ENCODE results near the gene IPCEF1. TPM values are rescaled to one million over a fixed set of nuclear protein-coding genes. Genes with fewer than 3 reads are reported as not detected.

IPCEF1 gene
- total RNA-seq, 1 experiment from 2014 or later: 0.11 TPM

Other genes with a start within 250 kb of the IPCEF1 start
- 11.4 and 14.7 TPM in 2 replicates for gene CNKSR3, start 153.9 kb upstream of the IPCEF1 start, total RNA-seq (2014; rRNA removed; shearing (Covaris generic))

Data from SJSA1 (cell line).